Activated CD4-positive, CD25-positive, alpha-beta regulatory T cell treated with anti-CD3 and anti-CD28 coated beads, Interleukin-2, amount 50 U/mL, for 72 hours (primary cell): ENCODE data around the gene B3GNT9.
"Not testable (repeated sequence)": the region's sequence is repeated elsewhere in the genome, so short reads cannot be mapped to it uniquely, and the experiment has no call there.

ENCODE experiments used
- DNase-seq: peaks from one replicate; pipeline ENCODE4 v3.0.0; 2021

The B3GNT9 gene

GRCh38 chr16:67149276-67150046, 1.3 kb downstream of the B3GNT9 start:
- no peak for DNase-seq

- DNase-seq = no peak
Observed at GRCh38 chr16:67148656-67149275, 2.0 kb downstream of the B3GNT9 start.

DNA sequence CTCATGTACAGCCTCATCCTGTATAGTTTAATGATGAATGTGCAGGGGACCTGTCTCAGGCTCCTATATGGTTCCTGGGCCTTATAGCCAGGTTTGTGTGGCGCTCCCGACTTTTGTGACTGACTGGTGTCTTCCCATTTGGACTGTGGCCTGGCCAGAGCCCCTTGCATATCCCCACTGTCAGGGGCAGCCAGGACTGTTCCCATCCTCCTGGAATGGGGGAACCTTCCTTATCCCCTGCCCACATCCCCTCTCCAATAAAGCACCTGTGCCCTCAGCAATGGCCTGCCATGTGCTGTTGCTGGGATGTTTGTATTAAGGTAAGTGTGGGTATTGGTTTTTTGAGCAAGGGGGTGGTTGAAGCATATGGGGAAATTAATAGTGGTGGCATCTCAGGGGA, 2.6 kb downstream of the B3GNT9 start:
- DNase-seq = no peak

- no peak for DNase-seq
Observed at GRCh38 chr16:67147437-67148140, 3.2 kb downstream of the B3GNT9 start.

DNA sequence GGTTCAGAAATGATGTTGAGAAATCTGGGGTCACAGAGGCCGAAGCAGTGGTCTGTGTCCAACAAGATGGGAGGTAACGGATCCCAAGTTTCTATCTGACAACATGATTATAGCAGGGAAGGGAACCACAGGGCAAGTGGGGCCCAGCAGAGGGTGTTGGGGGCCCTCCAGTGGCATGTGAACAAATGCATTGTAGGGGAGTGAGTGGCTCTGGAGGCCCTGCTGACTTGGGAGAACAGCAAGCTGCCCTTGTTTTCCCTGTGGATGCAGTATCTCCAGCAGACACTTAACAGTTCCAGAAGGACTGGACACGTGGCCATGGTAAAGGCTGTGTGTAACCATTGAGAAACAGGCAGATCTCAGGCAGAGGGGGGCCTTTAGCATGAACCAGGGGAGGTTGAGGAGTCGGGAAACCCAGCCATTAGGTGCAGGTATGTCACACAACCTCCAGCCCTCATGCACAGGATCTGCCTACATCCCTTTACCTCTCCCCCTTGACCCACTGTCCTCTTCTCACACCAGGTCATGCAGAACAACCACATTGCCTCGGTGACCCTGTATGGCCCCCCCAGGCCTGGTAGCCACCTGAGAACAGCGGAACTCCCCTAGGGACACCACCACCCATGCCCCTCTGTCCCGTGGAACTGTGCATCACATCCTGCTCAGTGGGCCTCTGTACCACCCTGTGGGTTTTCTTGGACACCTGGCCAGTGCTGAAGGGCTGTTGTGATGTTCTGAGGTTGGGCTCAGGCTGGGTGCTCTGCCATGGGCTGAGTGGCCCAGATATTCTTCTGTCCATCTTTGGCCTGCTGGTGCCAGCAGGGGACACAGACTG, 4.1 kb downstream of the B3GNT9 start:
- no peak for DNase-seq

- DNase-seq = no peak
Observed at GRCh38 chr16:67145746-67146145, 5.1 kb downstream of the B3GNT9 start.

DNA sequence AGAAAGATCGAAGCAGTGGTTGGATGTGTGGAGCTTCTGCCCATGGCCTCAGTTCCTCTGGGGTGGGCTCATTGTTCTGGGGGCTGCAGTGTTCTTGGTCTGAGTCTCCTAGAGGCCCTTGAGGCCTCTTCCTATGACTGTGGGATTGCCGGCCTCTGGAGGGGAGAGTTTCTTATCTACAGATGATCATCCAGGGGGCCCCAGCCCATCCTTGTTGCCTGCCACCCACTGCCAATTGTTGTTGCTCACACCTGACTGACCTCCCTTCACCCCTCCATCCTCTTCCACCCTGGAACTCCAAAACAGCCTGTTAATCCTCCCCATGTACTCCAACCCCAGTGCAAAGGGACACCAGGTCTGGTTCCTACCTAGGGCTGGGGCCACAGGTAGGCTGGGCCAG, 5.9 kb downstream of the B3GNT9 start:
- DNase-seq = no peak

GRCh38 chr16:67142342-67142741, 8.5 kb downstream of the B3GNT9 start:
- DNase-seq = no peak

DNA sequence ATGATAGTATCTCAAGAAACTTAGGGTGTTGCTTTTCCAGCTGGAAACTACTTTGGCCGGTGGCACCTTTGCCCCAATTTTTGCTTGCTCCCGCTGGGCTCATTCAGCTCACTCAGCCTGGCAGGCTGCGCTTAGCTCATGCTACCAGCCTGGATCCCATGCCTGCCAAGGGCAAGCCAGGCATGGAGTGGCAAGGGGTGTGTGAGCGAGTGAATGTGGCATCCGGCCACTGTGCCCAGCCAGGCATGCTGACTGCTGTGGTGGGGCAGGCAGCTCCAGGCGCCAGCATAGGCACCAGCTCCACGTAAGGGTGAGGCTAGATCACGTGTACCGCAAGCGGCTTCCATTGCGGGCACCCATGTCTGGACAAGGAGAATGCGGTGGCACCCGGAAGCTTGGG, 9.4 kb downstream of the B3GNT9 start:
- no peak for DNase-seq

- DNase-seq = no peak
Observed at GRCh38 chr16:67137605-67138004, 13.2 kb downstream of the B3GNT9 start.

GRCh38 chr16:67129422-67129821, 21.4 kb downstream of the B3GNT9 start:
- no peak for DNase-seq

GRCh38 chr16:67128887-67129286, 21.9 kb downstream of the B3GNT9 start:
- no peak for DNase-seq

- no peak for DNase-seq
Observed at GRCh38 chr16:67128417-67128816, 22.4 kb downstream of the B3GNT9 start.

DNA sequence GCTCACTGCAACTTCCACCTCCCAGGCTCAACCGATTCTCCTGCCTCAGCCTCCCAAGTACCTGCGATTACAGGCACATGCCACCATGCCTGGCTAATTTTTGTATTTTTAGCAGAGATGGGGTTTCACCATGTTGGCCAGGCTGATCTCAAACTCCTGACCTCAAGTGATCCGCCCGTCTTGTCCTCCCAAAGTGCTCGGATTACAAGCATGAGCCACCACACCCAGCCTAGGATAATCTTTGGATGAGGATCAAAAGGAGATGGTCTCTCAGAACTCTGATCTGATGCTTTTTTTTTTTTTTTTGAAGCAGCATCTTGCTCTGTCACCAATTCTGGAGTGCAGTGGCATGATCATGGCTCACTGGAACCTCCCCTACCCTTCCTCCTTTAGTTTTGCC, 28.0 kb downstream of the B3GNT9 start:
- DNase-seq = not testable (repeated sequence)

DNA sequence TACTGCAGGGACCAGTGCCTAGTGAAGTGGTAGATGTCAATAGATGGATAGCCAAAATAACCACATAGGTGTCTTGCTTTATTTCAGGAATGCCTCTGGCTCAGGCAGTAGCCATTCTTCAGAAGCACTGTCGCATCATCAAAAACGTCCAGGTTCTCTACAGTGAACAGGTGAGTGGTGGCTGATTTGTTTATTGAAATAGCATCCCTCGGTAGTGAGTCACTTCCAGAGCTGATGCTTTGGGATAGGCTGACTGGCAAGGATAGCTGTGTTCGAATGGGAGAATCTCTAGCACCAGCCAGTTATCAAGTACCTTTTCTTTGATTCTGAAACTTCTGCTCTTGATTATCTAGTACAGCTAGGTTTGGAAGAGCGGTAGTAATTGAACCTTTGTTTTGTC, 30.8 kb downstream of the B3GNT9 start:
- no peak for DNase-seq

GRCh38 chr16:67117716-67118115, 33.1 kb downstream of the B3GNT9 start:
- no peak for DNase-seq

DNA sequence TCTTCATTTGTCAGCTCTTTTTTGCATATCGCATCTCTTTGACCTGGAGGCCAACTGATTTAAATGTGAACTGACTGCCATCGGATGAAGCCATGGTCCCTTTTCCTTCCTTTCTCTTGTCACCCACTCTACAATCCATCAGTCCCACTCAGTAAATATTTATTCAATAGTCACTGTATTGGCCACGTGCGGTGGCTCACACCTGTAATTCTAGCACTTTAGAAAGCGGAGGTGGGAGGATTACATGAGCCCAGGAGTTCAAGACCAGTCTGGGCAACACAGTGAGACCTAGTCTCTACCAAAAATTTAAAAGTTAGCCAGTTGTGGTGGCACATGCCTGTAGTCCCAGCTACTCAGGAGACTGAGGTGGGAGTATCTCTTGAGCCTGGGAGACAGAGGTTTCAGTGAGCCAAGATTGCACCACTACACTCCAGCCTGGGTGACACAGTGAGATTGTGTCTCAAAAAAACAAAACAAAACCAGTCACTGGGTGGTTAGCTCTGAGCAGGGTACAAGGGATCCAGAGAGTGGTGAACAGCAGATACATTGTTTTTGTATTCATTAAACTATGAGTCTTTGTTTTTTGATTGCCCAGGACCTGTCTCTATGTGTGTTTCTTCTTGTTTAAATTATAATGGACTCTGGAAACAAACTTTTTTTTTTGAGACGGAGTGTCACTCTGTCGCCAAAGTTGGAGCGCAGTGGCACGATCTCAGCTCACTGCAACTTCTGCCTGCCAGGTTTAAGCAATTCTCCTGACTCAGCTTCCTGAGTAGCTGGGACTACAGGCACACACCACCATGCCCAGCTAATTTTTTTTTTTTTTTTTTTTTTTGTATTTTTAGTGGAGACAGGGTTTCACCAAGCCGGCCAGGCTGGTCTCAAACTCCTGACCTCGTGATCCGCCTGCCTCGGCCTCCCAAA, 34.1 kb downstream of the B3GNT9 start:
- DNase-seq = no peak

- DNase-seq = no peak
Observed at GRCh38 chr16:67115639-67116038, 35.2 kb downstream of the B3GNT9 start.

DNA sequence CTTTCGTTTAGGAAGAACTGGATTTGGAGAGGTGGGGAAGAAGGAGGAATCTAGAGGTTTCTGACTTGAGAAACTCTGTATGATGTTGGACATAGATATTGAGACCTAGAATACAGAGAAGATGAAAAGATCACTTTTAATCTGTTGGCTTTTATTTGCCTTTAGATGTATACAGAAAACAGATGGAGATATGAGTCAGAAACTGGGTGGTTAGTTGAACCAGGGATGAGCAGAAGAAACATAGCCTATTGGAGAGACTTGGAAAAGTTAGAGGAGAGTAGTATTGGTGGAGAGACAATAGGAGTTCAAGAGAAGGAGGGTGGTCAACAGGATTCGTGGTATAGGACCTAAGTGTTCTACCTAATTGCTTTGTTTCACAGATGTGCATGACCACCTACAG, 36.0 kb downstream of the B3GNT9 start:
- no peak for DNase-seq

- no peak for DNase-seq
Observed at GRCh38 chr16:67112591-67113399, 38.0 kb downstream of the B3GNT9 start.

DNA sequence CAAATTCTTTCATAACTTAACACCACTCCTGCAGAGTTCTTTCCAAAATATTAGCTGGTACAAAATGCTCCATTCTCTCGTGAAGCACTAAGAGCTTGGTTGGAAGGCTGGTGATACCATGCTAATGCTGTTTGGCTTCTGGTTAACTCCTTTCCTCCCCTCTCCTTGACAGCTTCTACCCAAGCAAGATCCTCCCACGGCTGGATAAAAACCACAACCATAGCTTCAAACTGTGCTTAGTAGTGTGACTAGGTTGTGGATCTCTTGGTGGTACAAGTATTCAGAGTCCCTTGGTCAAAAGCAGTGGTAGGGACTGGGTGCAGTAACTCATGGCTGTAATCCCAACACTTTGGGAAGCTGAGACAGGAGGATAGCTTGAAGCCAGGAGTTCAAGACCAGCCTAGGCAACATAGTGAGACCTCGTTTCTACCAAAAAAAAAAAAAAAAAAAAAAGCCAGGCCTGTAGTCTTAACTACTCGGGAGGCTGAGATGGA, 38.8 kb downstream of the B3GNT9 start:
- no peak for DNase-seq
